ENCODE data around the gene M1AP. TPM values are rescaled to one million over a fixed set of nuclear protein-coding genes. Genes with fewer than 3 reads are reported as not detected.

The M1AP gene
- total RNA-seq, 1 donor from 2014 or later, result not detected

- intact Hi-C loops (cut with micrococcal nuclease), result no loop called here
- DNase-seq, result no peak
Measured at GRCh38 chr2:74535440-74535965, 112.6 kb downstream of the M1AP start.

DNA sequence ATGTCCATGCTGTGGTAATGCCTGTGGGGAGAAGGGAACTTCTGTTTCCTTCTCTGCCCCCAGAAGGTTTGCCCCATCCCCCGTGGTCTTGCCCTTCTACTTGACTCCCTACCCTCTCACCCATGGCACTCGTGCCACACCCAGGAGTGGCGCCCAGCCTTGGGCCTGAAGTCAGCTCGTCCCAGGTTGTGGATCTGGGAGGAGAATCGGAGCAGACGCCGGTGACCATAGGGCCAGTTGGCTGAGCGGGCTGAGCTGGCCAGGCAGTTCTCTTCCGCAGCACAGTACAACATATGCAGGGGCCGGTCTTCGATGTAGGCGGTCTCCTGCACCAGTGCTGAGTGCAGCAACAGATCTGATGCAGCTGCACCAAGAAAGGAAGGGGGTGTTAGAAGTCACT, 113.7 kb downstream of the M1AP start:
- intact Hi-C loops (cut with micrococcal nuclease), result no loop called here
- H3K27me3 ChIP-seq (ENCODE audit: low read depth), result peaks cover 1% of the 10 kb centered on the region
- no peak overlapping the region for H3K27ac ChIP-seq (replicated peaks)
- H3K9me3 ChIP-seq (replicated peaks), result no peaks in the 10 kb centered on the region
- H3K4me1 ChIP-seq, result peaks cover 31% of the 10 kb centered on the region
- TF ChIP-seq, protein P1, sequence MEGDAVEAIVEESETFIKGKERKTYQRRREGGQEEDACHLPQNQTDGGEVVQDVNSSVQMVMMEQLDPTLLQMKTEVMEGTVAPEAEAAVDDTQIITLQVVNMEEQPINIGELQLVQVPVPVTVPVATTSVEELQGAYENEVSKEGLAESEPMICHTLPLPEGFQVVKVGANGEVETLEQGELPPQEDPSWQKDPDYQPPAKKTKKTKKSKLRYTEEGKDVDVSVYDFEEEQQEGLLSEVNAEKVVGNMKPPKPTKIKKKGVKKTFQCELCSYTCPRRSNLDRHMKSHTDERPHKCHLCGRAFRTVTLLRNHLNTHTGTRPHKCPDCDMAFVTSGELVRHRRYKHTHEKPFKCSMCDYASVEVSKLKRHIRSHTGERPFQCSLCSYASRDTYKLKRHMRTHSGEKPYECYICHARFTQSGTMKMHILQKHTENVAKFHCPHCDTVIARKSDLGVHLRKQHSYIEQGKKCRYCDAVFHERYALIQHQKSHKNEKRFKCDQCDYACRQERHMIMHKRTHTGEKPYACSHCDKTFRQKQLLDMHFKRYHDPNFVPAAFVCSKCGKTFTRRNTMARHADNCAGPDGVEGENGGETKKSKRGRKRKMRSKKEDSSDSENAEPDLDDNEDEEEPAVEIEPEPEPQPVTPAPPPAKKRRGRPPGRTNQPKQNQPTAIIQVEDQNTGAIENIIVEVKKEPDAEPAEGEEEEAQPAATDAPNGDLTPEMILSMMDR (IDR thresholded peaks at IDR 0.05; ENCODE audit: borderline replicate concordance), result no peak
- H3K4me3 ChIP-seq, result no peak overlapping the region
- no peak for DNase-seq
- peaks cover 32% of the 10 kb centered on the region for H3K36me3 ChIP-seq

More at GRCh38 chr2:74535440-74535965, 112.6 kb downstream of the M1AP start:
- TF ChIP-seq, protein P1 (IDR thresholded peaks at IDR 0.05; ENCODE audit: borderline replicate concordance), result no peak
- H3K36me3 ChIP-seq, result peaks cover 32% of the 10 kb centered on the region
- peaks cover 4% of the 10 kb centered on the region for H3K27me3 ChIP-seq (ENCODE audit: low read depth)
- no peak overlapping the region for H3K27ac ChIP-seq (replicated peaks)
- H3K4me3 ChIP-seq, result no peak overlapping the region
- H3K4me1 ChIP-seq, result peaks cover 32% of the 10 kb centered on the region
- H3K9me3 ChIP-seq (replicated peaks), result no peaks in the 10 kb centered on the region

DNA sequence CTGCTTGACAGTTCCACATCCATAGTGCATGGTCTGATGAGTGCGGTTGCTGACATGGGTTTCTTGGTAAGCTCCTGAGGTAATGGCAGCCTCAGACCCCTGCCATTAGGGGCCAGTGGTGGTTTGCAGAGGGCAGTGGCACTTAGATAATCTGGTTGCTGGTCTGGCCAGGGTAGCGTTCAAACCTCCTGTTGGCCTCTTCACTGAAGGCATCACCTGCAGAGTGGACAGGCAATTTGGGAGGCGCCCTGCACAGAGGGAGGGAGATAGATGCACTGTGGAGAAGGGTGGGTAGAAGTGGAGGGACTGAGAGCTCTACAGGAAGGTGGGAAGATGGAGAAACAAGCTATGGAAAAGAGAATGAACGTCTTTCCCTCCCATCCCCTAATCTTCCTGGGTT, 114.7 kb downstream of the M1AP start:
- DNase-seq, result no peak
- Histone ChIP-seq H3K36me3 (peaks cover 32% of the 10 kb centered on the region), H3K4me3 (no peak overlapping the region), H3K27me3 (ENCODE audit: low read depth) (no peaks in the 10 kb centered on the region), H3K4me1 (peaks cover 38% of the 10 kb centered on the region), H3K9me3 (replicated peaks) (no peaks in the 10 kb centered on the region), H3K27ac (replicated peaks) (no peak overlapping the region)
- TF ChIP-seq, protein P1 (IDR thresholded peaks at IDR 0.05; ENCODE audit: borderline replicate concordance), result no peak
- intact Hi-C loops (cut with micrococcal nuclease), result no loop called here

GRCh38 chr2:74532222-74532621, 115.9 kb downstream of the M1AP start:
- no peaks in the 10 kb centered on the region for H3K27me3 ChIP-seq (ENCODE audit: low read depth)
- no peak overlapping the region for H3K4me3 ChIP-seq
- H3K27ac ChIP-seq (replicated peaks), result no peak overlapping the region
- DNase-seq, result no peak
- peaks cover 49% of the 10 kb centered on the region for H3K4me1 ChIP-seq
- H3K9me3 ChIP-seq (replicated peaks), result no peaks in the 10 kb centered on the region
- intact Hi-C loops (cut with micrococcal nuclease), result no loop called here
- TF ChIP-seq, protein P1 (IDR thresholded peaks at IDR 0.05; ENCODE audit: borderline replicate concordance), result peak; percentile 30
- peaks cover 44% of the 10 kb centered on the region for H3K36me3 ChIP-seq

DNA sequence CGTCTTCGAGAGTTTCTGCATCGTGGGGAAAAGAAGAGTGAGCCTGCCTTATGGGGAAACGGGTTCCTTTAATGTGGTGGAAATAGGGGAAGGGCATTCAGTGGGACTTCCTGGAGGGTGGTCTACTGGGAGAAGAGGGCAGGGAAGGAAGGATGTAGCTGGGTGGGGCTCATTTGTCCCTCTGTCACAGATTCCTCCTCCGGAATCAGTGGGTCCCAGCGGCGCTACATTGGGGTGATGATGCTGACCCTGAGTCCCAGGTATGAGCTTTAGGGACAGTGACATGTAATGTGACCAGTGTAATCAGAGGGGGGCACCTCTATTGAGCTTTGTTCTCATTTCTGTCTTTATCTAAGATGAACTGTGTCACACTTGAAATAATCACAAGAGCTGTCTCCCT, 116.5 kb downstream of the M1AP start:
- intact Hi-C loops (cut with micrococcal nuclease), result no loop called here
- TF ChIP-seq, protein P1 (IDR thresholded peaks at IDR 0.05; ENCODE audit: borderline replicate concordance), result no peak
- Histone ChIP-seq H3K36me3 (peaks cover 50% of the 10 kb centered on the region), H3K4me3 (peak overlapping the region; percentile 97), H3K27ac (replicated peaks) (peak overlapping the region; percentile 93), H3K9me3 (replicated peaks) (no peaks in the 10 kb centered on the region), H3K27me3 (ENCODE audit: low read depth) (no peaks in the 10 kb centered on the region), H3K4me1 (peaks cover 49% of the 10 kb centered on the region)
- no peak for DNase-seq
